HepG2 (cell line): ENCODE results near the gene RNF114. TPM values are rescaled to one million over a fixed set of nuclear protein-coding genes. Genes with fewer than 3 reads are reported as not detected.
A peak's percentile ranks its signal among the peaks of the same experiment; 100 is the strongest.
"Not testable (repeated sequence)": the region's sequence is repeated elsewhere in the genome, so short reads cannot be mapped to it uniquely, and the experiment has no call there.

Experiments
- ATAC-seq: fragments of 200-7000 bp; cut with Tn5 transposase; 3 replicates; pipeline ENCODE4 v1.9.1; 2020; ENCODE audit warnings: mild to moderate bottlenecking, moderate library complexity
- BruUV-seq: library from RNA; stranded (reverse); fragments of 400-500 nt; replicated peaks from 2 replicates; lab custom pipeline; 2021; lab: Mats Ljungman, UMichigan
- CTCF ChIA-PET: fragments of 300-600 bp; formaldehyde crosslinking; extraction: SDS; loops from one replicate; lab custom pipeline; 2021; ENCODE audit warnings: low total read pairs, inconsistent platforms, low intra/inter-chr PET ratio; lab: Yijun Ruan, JAX
- POLR2A ChIA-PET: fragments of 350-600 bp; sonication (Branson Sonifier 250); formaldehyde crosslinking; loops from one replicate; lab custom pipeline; 2020; ENCODE audit warnings: antibody characterized with exemption, inconsistent platforms; lab: Yijun Ruan, JAX
- DNase-seq: peaks from one replicate; pipeline ENCODE4 v3.0.0-alpha.2; 2015; ENCODE audit warnings: low spot score
- FAIRE-seq: peaks from 3 replicates; lab custom pipeline; 2011; peaks lifted over from hg19 to GRCh38; lab: Jason Lieb, UNC
- H2AFZ ChIP-seq: one replicate; pipeline ENCODE4 v1.6.1; 2011; ENCODE audit warnings: low read length, inconsistent platforms
- H3K27ac ChIP-seq: fragments of 300-600 bp; 3 replicates; pipeline ENCODE4 v1.8.0; 2011; ENCODE audit warnings: mixed run types, mild to moderate bottlenecking, mixed read lengths, low read length, inconsistent platforms; ENCODE audit not compliant: insufficient read depth; ENCODE audit errors: extremely low read length
- H3K27me3 ChIP-seq, 2 experiments: fragments of 200-600 bp in 1 of 2; 2 replicates in 1 of 2; 3 replicates in 1 of 2; pipeline versions ENCODE4 v1.6.0 to v1.8.0; 2011; ENCODE audit warnings: low read length in 2 of 2, mild to moderate bottlenecking in 2 of 2, moderate library complexity in 2 of 2, inconsistent platforms in 1 of 2; ENCODE audit not compliant: insufficient read depth in 2 of 2, control insufficient read depth in 1 of 2
- H3K36me3 ChIP-seq, 2 experiments: fragments of 200-600 bp in 1 of 2; replicated peaks in 1 of 2; 2 replicates in 1 of 2; 3 replicates in 1 of 2; pipeline versions ENCODE4 v1.5.1 to v1.8.0; 2011; ENCODE audit warnings: low read length in 2 of 2, inconsistent platforms in 1 of 2; ENCODE audit not compliant: insufficient read depth in 2 of 2, control insufficient read depth in 1 of 2
- H3K4me1 ChIP-seq: 2 replicates; pipeline ENCODE4 v1.5.1; 2012; ENCODE audit warnings: low read length, inconsistent platforms; ENCODE audit not compliant: insufficient read depth
- H3K4me2 ChIP-seq: 2 replicates; pipeline ENCODE4 v1.6.0; 2011; ENCODE audit warnings: low read depth, low read length, inconsistent platforms
- H3K4me3 ChIP-seq, 3 experiments: fragments of 200-600 bp in 1 of 3; sonication (generic), shearing (Covaris generic) in 1 of 3; replicated peaks in 1 of 3; 2 replicates each; pipeline ENCODE4 v1.5.1; 2011 to 2016; ENCODE audit warnings: low read length in 3 of 3, inconsistent platforms in 2 of 3, low read depth in 2 of 3, mild to moderate bottlenecking in 2 of 3, control low read depth in 1 of 3, mixed read lengths in 1 of 3; ENCODE audit not compliant: insufficient read depth in 1 of 3
- H3K79me2 ChIP-seq: one replicate; pipeline ENCODE4 v1.6.1; 2011; ENCODE audit warnings: low read length, inconsistent platforms; ENCODE audit not compliant: insufficient read depth
- H3K9ac ChIP-seq: 2 replicates; pipeline ENCODE4 v1.6.0; 2011; ENCODE audit warnings: mild to moderate bottlenecking, low read depth, low read length, inconsistent platforms; ENCODE audit not compliant: insufficient read depth
- H3K9me3 ChIP-seq: 2 replicates; pipeline ENCODE4 v1.5.1; 2012; ENCODE audit warnings: mild to moderate bottlenecking, low read length
- H4K20me1 ChIP-seq: 2 replicates; pipeline ENCODE4 v1.6.0; 2011; ENCODE audit warnings: inconsistent platforms, mild to moderate bottlenecking, low read length, moderate library complexity; ENCODE audit not compliant: insufficient read depth
- ADNP ChIP-seq: sonication (generic); formaldehyde crosslinking; IDR thresholded peaks from 2 replicates; pipeline ENCODE4 v1.4.0; 2020; ENCODE audit warnings: missing genetic modification reagents
- BCL3 ChIP-seq: sonication (generic); formaldehyde crosslinking; IDR thresholded peaks from 2 replicates; pipeline ENCODE4 v1.5.1; 2020; ENCODE audit warnings: mild to moderate bottlenecking, missing genetic modification reagents, moderate library complexity
- FOXJ3 ChIP-seq: sonication (generic); formaldehyde crosslinking; IDR thresholded peaks from 2 replicates; pipeline ENCODE4 v1.4.0; 2020; ENCODE audit warnings: missing genetic modification reagents, mild to moderate bottlenecking, borderline replicate concordance
- JARID2 ChIP-seq: sonication (generic); formaldehyde crosslinking; IDR thresholded peaks from 2 replicates; pipeline ENCODE4 v1.8.1; 2023; ENCODE audit warnings: missing genetic modification reagents, inconsistent platforms; ENCODE audit not compliant: insufficient replicate concordance
- MED8 ChIP-seq: sonication (generic); formaldehyde crosslinking; IDR thresholded peaks from 2 replicates; pipeline ENCODE4 v1.8.1; 2023; ENCODE audit warnings: mild to moderate bottlenecking, missing genetic modification reagents; ENCODE audit not compliant: insufficient replicate concordance
- RBM39 ChIP-seq: fragments of 200-400 bp; formaldehyde crosslinking; IDR thresholded peaks from one replicate; pipeline ENCODE4 v1.6.1; 2018; ENCODE audit warnings: antibody characterized with exemption, mild to moderate bottlenecking, low read depth, low read length; ENCODE audit not compliant: poor library complexity, severe bottlenecking
- ZKSCAN8 ChIP-seq: IDR thresholded peaks from 2 replicates; pipeline ENCODE4 v1.6.1; 2016; ENCODE audit warnings: borderline replicate concordance, missing genetic modification reagents, missing compliant biosample characterization
- ZMYM3 ChIP-seq: sonication (generic); formaldehyde crosslinking; IDR thresholded peaks from 2 replicates; pipeline ENCODE4 v1.5.1; 2020; ENCODE audit warnings: mild to moderate bottlenecking, missing genetic modification reagents
- ZNF20 ChIP-seq: sonication (generic); formaldehyde crosslinking; IDR thresholded peaks from 2 replicates; pipeline ENCODE4 v1.4.0; 2020; ENCODE audit warnings: mild to moderate bottlenecking, moderate library complexity, missing genetic modification reagents
- ZNF317 ChIP-seq: sonication (generic); formaldehyde crosslinking; IDR thresholded peaks from 2 replicates; pipeline ENCODE4 v1.5.0; 2020; ENCODE audit warnings: mild to moderate bottlenecking, missing genetic modification reagents
- ZNF33B ChIP-seq: sonication (generic); formaldehyde crosslinking; IDR thresholded peaks from 2 replicates; pipeline ENCODE4 v1.5.1; 2020; ENCODE audit warnings: mild to moderate bottlenecking, missing genetic modification reagents
- ZNF430 ChIP-seq: sonication (generic); formaldehyde crosslinking; IDR thresholded peaks from 2 replicates; pipeline ENCODE4 v1.9.0; 2021; ENCODE audit warnings: mild to moderate bottlenecking, missing genetic modification reagents
- ZNF510 ChIP-seq: sonication (generic); formaldehyde crosslinking; IDR thresholded peaks from 2 replicates; pipeline ENCODE4 v1.4.0; 2020; ENCODE audit warnings: low read depth, mild to moderate bottlenecking, missing genetic modification reagents
- ZNF547 ChIP-seq: sonication (generic); formaldehyde crosslinking; IDR thresholded peaks from 2 replicates; pipeline ENCODE4 v1.5.1; 2020; ENCODE audit warnings: mild to moderate bottlenecking, missing genetic modification reagents
- ZNF598 ChIP-seq: sonication (generic); formaldehyde crosslinking; IDR thresholded peaks from 2 replicates; pipeline ENCODE4 v1.5.1; 2020; ENCODE audit warnings: mild to moderate bottlenecking, missing genetic modification reagents, borderline replicate concordance
- ZNF768 ChIP-seq: sonication (generic); formaldehyde crosslinking; IDR thresholded peaks from 2 replicates; pipeline ENCODE4 v1.4.0; 2020; ENCODE audit warnings: missing genetic modification reagents
- ZNF891 ChIP-seq: sonication (generic); formaldehyde crosslinking; IDR thresholded peaks from 2 replicates; pipeline ENCODE4 v1.5.0; 2020; ENCODE audit warnings: mild to moderate bottlenecking, missing genetic modification reagents
- WGBS: methylation state at CpG from one replicate; pipeline ENCODE4 v1.1.6; 2017; ENCODE audit warnings: low lambda C conversion rate; 5-methylcytosine and 5-hydroxymethylcytosine counted together
- in situ Hi-C: cut with HindIII; loops from 2 replicates; pipeline ENCODE4 v1.10.0; 2017; ENCODE audit warnings: low pct_unique_long_range_greater_than_20kb; ENCODE audit not compliant: extremely low pct_ligation_motif_present
- intact Hi-C: fragments of 100-400 bp; cut with micrococcal nuclease; formaldehyde crosslinking; loops from one replicate; pipeline ENCODE4 v1.10.0; 2022; ENCODE audit not compliant: unreplicated experiment
- polyA plus RNA-seq, 8 experiments: library from polyadenylated mRNA; depleted of rRNA in 3 of 8; stranded (reverse) in 7 of 8; unstranded in 1 of 8; fragments of >200 nt; fragmentation: Illumina TruSeq in 4 of 8; extraction: Trizol in 4 of 8; gene quantifications; 2 replicates each; pipeline versions ENCODE4 v1.2.1 to v1.2.3, GENCODE V29; 2011 to 2016; ENCODE audit warnings: low read depth in 4 of 8, missing spikeins in 1 of 8, mixed read lengths in 1 of 8; ENCODE audit not compliant: insufficient read depth in 1 of 8
- total RNA-seq, 5 experiments: library from RNA; depleted of rRNA; stranded (reverse); fragments of >200 nt; fragmentation: Illumina TruSeq; extraction: Trizol; gene quantifications; 2 replicates each; pipeline ENCODE4 v1.2.3, GENCODE V29; 2016; ENCODE audit warnings: low read depth in 1 of 5

Gene RNF114
- total and polyA plus RNA-seq, 2 of the 13 experiments (the other 11 are each of a cell fraction or from before 2014, with no cell fraction given) = 119 to 126 TPM

GRCh38 chr20:49998478-49999188 lies 62.4 kb downstream of the RNF114 start:
- DNase-seq, FAIRE-seq, H3K27ac ChIP-seq, POLR2A ChIA-PET, H3K9me3 ChIP-seq, H3K79me2 ChIP-seq, H3K36me3 ChIP-seq, in situ Hi-C loops, H3K4me2 ChIP-seq, H3K4me3 ChIP-seq, ATAC-seq, H4K20me1 ChIP-seq: not testable (repeated sequence)
- peaks cover 2 to 29% of the 10 kb centered on the region in 2 experiments; a peak in 4 of 5 replicates for H3K27me3 ChIP-seq
- H3K4me1 ChIP-seq = peaks cover 37% of the 10 kb centered on the region
- WGBS = 57% methylated on average over 15 of the region's 15 CpGs
- TF ChIP-seq ZNF20 (0 out of 2 replicates have a peak, but pooled peaks have one; percentile 30), ADNP (0 out of 2 replicates have a peak, but pooled peaks have one; percentile 12), ZMYM3 (CRISPR knock-in tag) (peak; percentile 67; the same call in 1 of the 2 replicates), ZNF768 (CRISPR knock-in tag) (peak; percentile 88)
- TF ChIP-seq, all 625 proteins: peak for 4; not testable (repeated sequence) for 621
- H3K9ac ChIP-seq, BruUV-seq, intact Hi-C loops, CTCF ChIA-PET: not testable (repeated sequence)
- H2AFZ ChIP-seq = peak overlapping the region; percentile 32

GRCh38 chr20:49999329-49999728 lies 63.1 kb downstream of the RNF114 start:
- Histone ChIP-seq H3K4me1 (peaks cover 37% of the 10 kb centered on the region), H3K9me3 (no peaks in the 10 kb centered on the region), H4K20me1 (no peaks in the 10 kb centered on the region), H3K27me3 (peaks cover under 1 to 25% of the 10 kb centered on the region in 2 experiments; a peak in 4 of 5 replicates)
- POLR2A ChIA-PET = interaction anchor here (0.7 kb wide), 1 partner anchor 16 kb away, joined by 3 read pairs; no protein-coding TSS in a partner anchor
- in situ Hi-C loops = no loop called here
- CTCF ChIA-PET = no interaction called here
- no peak for TF ChIP-seq ZNF33B (CRISPR knock-in tag)
- TF ChIP-seq ZNF547 (CRISPR knock-in tag) = no peak
- TF ChIP-seq ZNF891 = no peak
- TF ChIP-seq JARID2 (CRISPR knock-in tag) = no peak
- no peak for TF ChIP-seq ZNF430 (CRISPR knock-in tag)
- no peak for TF ChIP-seq FOXJ3 (CRISPR knock-in tag)
- no peak for TF ChIP-seq BCL3 (CRISPR knock-in tag)
- no peak for TF ChIP-seq ZNF317
- TF ChIP-seq ZNF598 (CRISPR knock-in tag) = no peak
- no peak for TF ChIP-seq RBM39
- TF ChIP-seq MED8 (CRISPR knock-in tag) = no peak
- no peak for TF ChIP-seq ZKSCAN8 (CRISPR knock-in tag)
- TF ChIP-seq ZNF510 (CRISPR knock-in tag) = no peak
- TF ChIP-seq, all 625 proteins: peak for 0
- WGBS = 22% methylated on average over 7 of the region's 7 CpGs
- no peak overlapping the region for H3K9ac ChIP-seq
- H3K79me2 ChIP-seq = no peaks in the 10 kb centered on the region
- no peak for DNase-seq
- H2AFZ ChIP-seq = peak overlapping the region; percentile 32
- no peak overlapping the region for H3K4me3 ChIP-seq
- intact Hi-C loops = no loop called here
- no peak for FAIRE-seq
- ATAC-seq = no peak; the same call in 2 of the 3 replicates
- H3K4me2 ChIP-seq = no peak overlapping the region
- H3K27ac ChIP-seq = no peak overlapping the region
- H3K36me3 ChIP-seq = no peaks in the 10 kb centered on the region
- no TSS peak for BruUV-seq
